ENCODE results near the gene SYT1.

DNA sequence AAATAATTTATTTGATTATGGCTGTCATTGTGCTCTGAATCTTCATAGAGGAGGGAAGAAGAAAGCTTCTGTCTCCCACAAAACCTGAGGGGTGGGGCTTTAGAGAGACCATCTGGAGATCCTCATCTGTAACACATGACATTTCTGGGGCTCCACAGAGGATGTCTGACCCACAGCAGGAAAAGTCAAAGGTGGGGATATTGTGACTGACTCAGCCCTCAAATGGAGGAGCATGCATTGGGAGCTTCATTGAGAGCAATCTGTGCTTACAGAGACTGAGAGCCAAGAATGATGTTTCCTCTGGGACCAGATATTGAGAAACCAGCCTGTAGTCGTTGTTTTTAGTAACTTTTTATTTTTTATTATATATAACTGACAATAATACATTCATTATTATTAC is 158.7 kb downstream of the SYT1 start:
- TF ChIP-seq CTCF (IDR thresholded peaks at IDR 0.05; ENCODE audit: insufficient read depth, low read length, poor library complexity, severe bottlenecking) (no peak), EZH2phosphoT487 (conservative IDR thresholded peaks at IDR 0.05; ENCODE audit: low read length) (no peak)
